Mesenchymal stem cell (in vitro differentiated cells and primary cell): ENCODE results near the gene AZU1.

ENCODE experiments used
- DNase-seq: peaks from one replicate; pipeline ENCODE4 v3.0.0-alpha.2; 2013
- H2AFZ ChIP-seq: one replicate; pipeline ENCODE4 v1.6.1; 2013; ENCODE audit warnings: low read depth, mild to moderate bottlenecking, control low read depth, inconsistent platforms, low read length, moderate library complexity
- H2AK5ac ChIP-seq: 2 replicates; pipeline ENCODE4 v1.6.1; 2013; ENCODE audit warnings: low read length, moderate library complexity, mild to moderate bottlenecking, inconsistent platforms; ENCODE audit not compliant: severe bottlenecking
- H2BK120ac ChIP-seq: one replicate; pipeline ENCODE4 v1.6.1; 2013; ENCODE audit warnings: low read depth, mild to moderate bottlenecking, inconsistent platforms, low read length, moderate library complexity
- H2BK12ac ChIP-seq, 2 experiments: one replicate each; pipeline ENCODE4 v1.6.1; 2013; ENCODE audit warnings: inconsistent platforms in 2 of 2, low read length in 2 of 2, mild to moderate bottlenecking in 2 of 2, moderate library complexity in 2 of 2, control low read depth in 1 of 2
- H2BK15ac ChIP-seq: one replicate; pipeline ENCODE4 v1.6.1; 2013; ENCODE audit warnings: mild to moderate bottlenecking, low read depth, inconsistent platforms; ENCODE audit not compliant: poor library complexity, severe bottlenecking
- H2BK5ac ChIP-seq: 2 replicates; pipeline ENCODE4 v1.6.1; 2013; ENCODE audit warnings: low read depth, mild to moderate bottlenecking, low read length, control low read depth, inconsistent platforms; ENCODE audit not compliant: poor library complexity, severe bottlenecking
- H3K14ac ChIP-seq, 2 experiments: one replicate each; pipeline ENCODE4 v1.6.1; 2013; ENCODE audit warnings: inconsistent platforms in 2 of 2, low read length in 2 of 2, control low read depth in 1 of 2, mild to moderate bottlenecking in 1 of 2, moderate library complexity in 1 of 2
- H3K18ac ChIP-seq, 2 experiments: one replicate each; pipeline ENCODE4 v1.6.1; 2013; ENCODE audit warnings: inconsistent platforms in 2 of 2, low read length in 2 of 2, control low read depth in 1 of 2, low read depth in 1 of 2, mild to moderate bottlenecking in 1 of 2
- H3K23ac ChIP-seq, 2 experiments: one replicate each; pipeline ENCODE4 v1.6.1; 2013; ENCODE audit warnings: inconsistent platforms in 2 of 2, low read length in 2 of 2, mild to moderate bottlenecking in 2 of 2, moderate library complexity in 2 of 2, control low read depth in 1 of 2
- H3K27ac ChIP-seq: 2 replicates; pipeline ENCODE4 v1.5.1; 2013; ENCODE audit warnings: mild to moderate bottlenecking, moderate library complexity, low read length, control low read depth, inconsistent platforms; ENCODE audit not compliant: poor library complexity, severe bottlenecking
- H3K27me3 ChIP-seq, 2 experiments: 2 replicates each; pipeline versions ENCODE4 v1.6.1 to v1.7.0; 2013; ENCODE audit warnings: low read length in 2 of 2, mild to moderate bottlenecking in 2 of 2, moderate library complexity in 2 of 2, control low read depth in 1 of 2, inconsistent platforms in 1 of 2; ENCODE audit not compliant: control insufficient read depth in 1 of 2, insufficient read depth in 1 of 2
- H3K36me3 ChIP-seq, 2 experiments: 2 replicates each; pipeline versions ENCODE4 v1.6.1 to v1.7.0; 2013; ENCODE audit warnings: low read length in 2 of 2, control low read depth in 1 of 2, inconsistent platforms in 1 of 2, low read depth in 1 of 2, mild to moderate bottlenecking in 1 of 2; ENCODE audit not compliant: insufficient read depth in 2 of 2, control insufficient read depth in 1 of 2
- H3K4ac ChIP-seq, 2 experiments: one replicate each; pipeline ENCODE4 v1.6.1; 2013; ENCODE audit warnings: inconsistent platforms in 2 of 2, low read length in 2 of 2, mild to moderate bottlenecking in 2 of 2, moderate library complexity in 2 of 2, control low read depth in 1 of 2, low read depth in 1 of 2
- H3K4me1 ChIP-seq: 2 replicates; pipeline ENCODE4 v1.6.1; 2013; ENCODE audit warnings: low read depth, low read length, control low read depth; ENCODE audit not compliant: control insufficient read depth, insufficient read depth
- H3K4me2 ChIP-seq: 2 replicates; pipeline ENCODE4 v1.6.1; 2013; ENCODE audit warnings: low read length, mild to moderate bottlenecking, inconsistent platforms; ENCODE audit not compliant: poor library complexity, severe bottlenecking
- H3K4me3 ChIP-seq, 2 experiments: 2 replicates each; pipeline versions ENCODE4 v1.5.1 to v1.7.0; 2013; ENCODE audit warnings: low read length in 2 of 2, mild to moderate bottlenecking in 2 of 2, control low read depth in 1 of 2, low read depth in 1 of 2; ENCODE audit not compliant: insufficient read depth in 1 of 2
- H3K79me1 ChIP-seq: replicated peaks from 2 replicates; pipeline ENCODE4 v1.6.1; 2013; ENCODE audit warnings: mild to moderate bottlenecking, control low read depth, low read length, inconsistent platforms; ENCODE audit not compliant: poor library complexity, severe bottlenecking
- H3K9ac ChIP-seq: 2 replicates; pipeline ENCODE4 v1.7.0; 2013; ENCODE audit warnings: mild to moderate bottlenecking, low read length, moderate library complexity
- H3K9me3 ChIP-seq: 2 replicates; pipeline ENCODE4 v1.7.0; 2013; ENCODE audit warnings: mild to moderate bottlenecking, low read length; ENCODE audit not compliant: control insufficient read depth
- H4K8ac ChIP-seq: one replicate; pipeline ENCODE4 v1.6.1; 2013; ENCODE audit warnings: inconsistent platforms, mild to moderate bottlenecking, low read length, moderate library complexity
- H4K91ac ChIP-seq: one replicate; pipeline ENCODE4 v1.6.1; 2013; ENCODE audit warnings: mild to moderate bottlenecking, low read length, inconsistent platforms
- WGBS: methylation state at CpG from one replicate; pipeline ENCODE4 v1.1.7; 2013; ENCODE audit warnings: mixed read lengths; 5-methylcytosine and 5-hydroxymethylcytosine counted together

The AZU1 gene

DNA sequence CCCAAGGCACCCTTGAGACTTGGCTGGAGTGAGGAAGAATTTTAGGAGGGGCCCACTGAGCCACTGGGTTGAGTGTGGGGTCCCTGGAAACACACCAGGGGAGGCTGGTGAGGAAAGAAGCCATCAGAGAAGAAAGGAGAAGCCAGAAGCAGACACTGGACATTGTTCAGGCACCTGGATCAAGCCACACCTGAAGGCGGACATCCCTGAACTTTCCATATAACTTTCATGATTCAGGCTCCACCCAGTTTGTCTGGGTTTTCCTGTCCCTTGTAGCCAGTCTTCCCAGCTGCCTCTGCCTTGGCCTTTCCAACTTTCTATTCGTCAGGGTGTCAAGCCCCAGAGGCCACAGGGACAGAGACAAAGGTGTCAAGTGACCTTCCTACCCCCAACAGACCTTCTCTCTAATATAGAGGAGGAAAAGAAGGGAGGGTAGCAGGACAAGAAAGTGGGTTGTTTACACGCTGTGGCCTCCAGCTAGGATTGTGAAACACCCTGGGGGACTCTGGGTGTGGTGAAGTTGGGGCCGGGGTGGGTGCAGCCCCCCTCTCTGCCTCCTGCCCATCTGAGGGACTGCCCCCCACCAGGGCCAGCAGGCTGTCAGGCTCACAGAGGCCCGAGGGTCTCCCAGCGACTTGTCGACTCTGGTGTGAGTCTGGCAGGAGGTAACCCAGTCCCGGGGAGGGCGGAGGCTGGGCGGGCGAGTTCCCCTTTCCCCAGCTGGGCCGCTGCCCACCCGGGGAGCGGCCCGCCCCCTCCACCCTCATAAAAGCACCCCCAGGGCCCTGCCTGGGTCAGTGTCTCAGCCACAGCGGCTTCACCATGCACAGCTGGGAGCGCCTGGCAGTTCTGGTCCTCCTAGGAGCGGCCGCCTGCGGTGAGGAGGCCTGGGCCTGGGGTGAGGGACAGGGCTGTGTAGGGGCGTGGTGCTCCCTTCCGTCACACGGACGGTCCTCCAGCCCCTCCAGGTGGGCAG is 31.5 kb downstream of the AZU1 start, which contains the start of gene CFD:
Gene CFD, plus strand, starts transcription at position 797 of the 976 bp plus-strand sequence. Its CDS starts 26 bp downstream, at position 823.
- peaks cover 30% of the 10 kb centered on the region for H3K4me1 ChIP-seq
- no peak within 1 kb of the TSS for H2BK120ac ChIP-seq
- H3K18ac ChIP-seq, result no peak within 1 kb of the TSS
- peak within 1 kb of the TSS; percentile 94 for H3K4me2 ChIP-seq
- H3K14ac ChIP-seq, result no peak within 1 kb of the TSS
- H3K4ac ChIP-seq, result no peak within 1 kb of the TSS
- H3K4me3 ChIP-seq, result peak within 1 kb of the TSS; percentile 58 to 77
- no peak for DNase-seq
- H2AFZ ChIP-seq, result no peak within 1 kb of the TSS
- H2BK5ac ChIP-seq, result no peak within 1 kb of the TSS
- no peaks in the 10 kb centered on the region for H3K9me3 ChIP-seq
- H4K91ac ChIP-seq, result peak within 1 kb of the TSS; percentile 14
- H3K79me1 ChIP-seq, result no peaks in the 10 kb centered on the region
- peaks cover 0 to 3% of the 10 kb centered on the region in 2 experiments for H3K36me3 ChIP-seq
- H4K8ac ChIP-seq, result no peak within 1 kb of the TSS
- no peak within 1 kb of the TSS for H3K27ac ChIP-seq
- no peak within 1 kb of the TSS for H3K23ac ChIP-seq
- peak within 1 kb of the TSS; percentile 48 for H2BK15ac ChIP-seq
- no peaks in the 10 kb centered on the region for H3K27me3 ChIP-seq
- peak within 1 kb of the TSS; percentile 78 for H3K9ac ChIP-seq
- H2AK5ac ChIP-seq, result peak within 1 kb of the TSS; percentile 36
- WGBS, result 73% methylated on average over 16 of the region's 24 CpGs
- no peak within 1 kb of the TSS for H2BK12ac ChIP-seq

DNA sequence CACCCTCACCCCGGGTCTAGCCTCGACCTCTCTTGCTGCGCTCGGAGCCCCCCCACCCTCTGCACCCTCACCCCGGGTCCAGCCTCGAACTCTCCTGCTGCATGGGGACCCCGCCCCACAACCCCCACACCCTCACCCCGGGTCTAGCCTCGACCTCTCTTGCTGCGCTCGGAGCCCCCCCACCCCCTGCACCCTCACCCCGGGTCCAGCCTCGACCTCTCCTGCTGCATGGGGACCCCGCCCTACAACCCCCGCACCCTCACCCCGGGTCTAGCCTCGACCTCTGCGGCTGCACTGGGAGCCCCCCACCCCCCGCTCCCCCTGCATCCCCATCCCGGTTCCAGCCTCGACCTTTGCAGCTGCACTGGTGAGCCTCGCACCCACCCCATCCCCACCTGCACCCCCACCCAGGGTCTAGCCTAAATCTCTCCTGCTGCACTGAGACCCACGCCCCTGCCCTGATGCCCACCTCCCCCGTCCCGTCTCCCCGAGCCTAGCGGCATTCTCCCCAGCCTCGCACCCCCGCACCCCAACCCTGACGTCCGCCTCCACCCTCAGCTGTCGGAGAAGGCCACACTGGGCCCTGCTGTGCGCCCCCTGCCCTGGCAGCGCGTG is 33.6 kb downstream of the AZU1 start:
- Histone ChIP-seq H4K8ac (peak overlapping the region; percentile 19), H3K9me3 (no peaks in the 10 kb centered on the region), H3K23ac (peak overlapping the region in 1 of 2 experiments; percentile 17), H2BK15ac (no peak overlapping the region), H3K27ac (no peak overlapping the region), H3K14ac (no peak overlapping the region), H4K91ac (no peak overlapping the region), H2BK12ac (peak overlapping the region in 1 of 2 experiments; percentile 58), H3K18ac (no peak overlapping the region), H2BK120ac (no peak overlapping the region), H2AFZ (no peak overlapping the region), H2BK5ac (no peak overlapping the region), H3K9ac (no peak overlapping the region), H3K36me3 (peaks cover 0 to 3% of the 10 kb centered on the region in 2 experiments), H3K79me1 (no peaks in the 10 kb centered on the region), H2AK5ac (no peak overlapping the region), H3K4ac (no peak overlapping the region), H3K4me1 (peaks cover 33% of the 10 kb centered on the region), H3K27me3 (no peaks in the 10 kb centered on the region), H3K4me2 (no peak overlapping the region), H3K4me3 (no peak overlapping the region)
- DNase-seq, result no peak
- WGBS, result 42% methylated on average over 25 of the region's 35 CpGs

DNA sequence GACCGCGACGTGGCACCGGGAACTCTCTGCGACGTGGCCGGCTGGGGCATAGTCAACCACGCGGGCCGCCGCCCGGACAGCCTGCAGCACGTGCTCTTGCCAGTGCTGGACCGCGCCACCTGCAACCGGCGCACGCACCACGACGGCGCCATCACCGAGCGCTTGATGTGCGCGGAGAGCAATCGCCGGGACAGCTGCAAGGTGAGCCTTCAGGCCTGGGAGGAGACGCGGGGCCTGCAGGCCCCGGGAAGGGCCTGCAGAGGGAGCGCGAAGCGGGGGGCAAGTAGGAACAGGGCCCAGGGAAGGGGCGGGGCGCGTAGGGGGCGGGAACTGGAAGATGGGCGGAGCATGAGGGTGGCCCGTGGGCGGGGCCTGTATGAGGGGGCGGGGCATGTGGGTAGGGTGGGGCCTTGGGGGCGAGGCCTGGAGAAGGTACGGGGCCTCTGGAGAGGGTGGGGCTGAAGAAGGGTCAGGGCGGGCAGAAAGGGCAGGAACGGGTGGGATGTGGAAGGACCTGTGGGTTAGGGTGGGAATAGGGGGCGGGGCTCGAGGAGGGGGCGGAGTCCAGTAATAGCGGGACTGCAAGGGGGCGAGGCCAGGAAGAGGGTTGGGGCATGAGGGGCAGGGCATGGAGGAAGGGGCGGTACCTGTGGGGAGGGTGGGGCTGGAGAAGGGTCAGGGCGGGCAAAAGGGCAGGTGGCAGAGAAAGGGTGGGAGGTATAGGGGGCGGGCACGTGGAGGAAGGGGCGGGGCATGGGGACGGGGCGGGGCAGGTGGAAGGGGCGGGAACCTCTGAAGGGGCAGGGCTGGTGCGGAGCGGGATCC is 34.3 kb downstream of the AZU1 start:
- Histone ChIP-seq H3K9me3 (no peaks in the 10 kb centered on the region), H3K27ac (no peak overlapping the region), H3K9ac (no peak overlapping the region), H2BK12ac (peak overlapping the region in 1 of 2 experiments; percentile 58), H3K27me3 (no peaks in the 10 kb centered on the region), H2AK5ac (no peak overlapping the region), H3K23ac (peak overlapping the region in 1 of 2 experiments; percentile 17), H2BK5ac (no peak overlapping the region), H3K4me2 (no peak overlapping the region), H3K79me1 (no peaks in the 10 kb centered on the region), H4K91ac (no peak overlapping the region), H4K8ac (peak overlapping the region; percentile 19), H3K4me3 (no peak overlapping the region), H3K14ac (no peak overlapping the region), H2BK15ac (no peak overlapping the region), H2BK120ac (no peak overlapping the region), H3K36me3 (peaks cover 0 to 3% of the 10 kb centered on the region in 2 experiments), H3K18ac (no peak overlapping the region), H3K4ac (no peak overlapping the region), H2AFZ (no peak overlapping the region), H3K4me1 (peaks cover 37% of the 10 kb centered on the region)
- DNase-seq, result peak; percentile 39
- 6% methylated on average over 60 of the region's 60 CpGs for WGBS
